Parathyroid adenoma (tissue), 2 donors: Measurements from ENCODE around the gene FGGY.

ENCODE experiments used
- H2AFZ ChIP-seq: fragments of 300-600 bp; sonication (generic); one replicate; pipeline ENCODE4 v1.7.0; 2017; ENCODE audit warnings: antibody characterized with exemption, mild to moderate bottlenecking
- H3K27ac ChIP-seq: fragments of 300-600 bp; sonication (generic); one replicate; pipeline ENCODE4 v1.7.0; 2017
- H3K27me3 ChIP-seq: fragments of 300-600 bp; sonication (generic); one replicate; pipeline ENCODE4 v1.7.0; 2017; ENCODE audit warnings: low read length; ENCODE audit not compliant: control insufficient read depth, insufficient read depth
- H3K36me3 ChIP-seq: fragments of 300-600 bp; sonication (generic); one replicate; pipeline ENCODE4 v1.7.0; 2017; ENCODE audit warnings: low read length; ENCODE audit not compliant: control insufficient read depth, insufficient read depth
- H3K4me1 ChIP-seq: fragments of 300-600 bp; sonication (generic); one replicate; pipeline ENCODE4 v1.7.0; 2017; ENCODE audit warnings: control low read depth
- H3K4me2 ChIP-seq: fragments of 300-600 bp; sonication (generic); one replicate; pipeline ENCODE4 v1.7.0; 2017; ENCODE audit warnings: low read length
- H3K4me3 ChIP-seq: fragments of 300-600 bp; sonication (generic); one replicate; pipeline ENCODE4 v1.7.0; 2017; ENCODE audit warnings: low read depth, low read length
- H3K79me2 ChIP-seq: fragments of 300-600 bp; sonication (generic); one replicate; pipeline ENCODE4 v1.7.0; 2017; ENCODE audit warnings: control low read depth
- H3K9ac ChIP-seq: fragments of 300-600 bp; sonication (generic); one replicate; pipeline ENCODE4 v1.7.0; 2017; ENCODE audit warnings: mild to moderate bottlenecking
- H3K9me3 ChIP-seq: fragments of 300-600 bp; sonication (generic); one replicate; pipeline ENCODE4 v1.7.0; 2017; ENCODE audit warnings: low read length; ENCODE audit not compliant: control insufficient read depth
- CTCF ChIP-seq: fragments of 300-600 bp; sonication (generic); IDR thresholded peaks from one replicate; pipeline ENCODE4 v1.7.0; 2017; ENCODE audit warnings: antibody characterized with exemption, mild to moderate bottlenecking
- donor health status: primary hyperparathyroidism.

Gene FGGY

GRCh38 chr1:59432531-59433439 is 135.9 kb downstream of the FGGY start:
- Histone ChIP-seq H3K9ac (no peak overlapping the region), H3K4me1 (no peaks in the 10 kb centered on the region), H3K27ac (no peak overlapping the region), H3K9me3 (no peaks in the 10 kb centered on the region), H2AFZ (no peak overlapping the region), H3K36me3 (no peaks in the 10 kb centered on the region), H3K4me3 (no peak overlapping the region), H3K27me3 (no peaks in the 10 kb centered on the region), H3K79me2 (no peaks in the 10 kb centered on the region), H3K4me2 (no peak overlapping the region)
- no peak for TF ChIP-seq CTCF

GRCh38 chr1:59433440-59433813 is 136.5 kb downstream of the FGGY start:
- no peak for TF ChIP-seq CTCF
- no peaks in the 10 kb centered on the region for H3K4me1 ChIP-seq
- H3K79me2 ChIP-seq = no peaks in the 10 kb centered on the region
- H3K4me3 ChIP-seq = no peak overlapping the region
- no peak overlapping the region for H3K27ac ChIP-seq
- H3K9ac ChIP-seq = no peak overlapping the region
- no peaks in the 10 kb centered on the region for H3K36me3 ChIP-seq
- no peak overlapping the region for H2AFZ ChIP-seq
- H3K27me3 ChIP-seq = no peaks in the 10 kb centered on the region
- no peaks in the 10 kb centered on the region for H3K9me3 ChIP-seq
- H3K4me2 ChIP-seq = no peak overlapping the region

- no peak overlapping the region for H3K4me3 ChIP-seq
- H3K36me3 ChIP-seq = no peaks in the 10 kb centered on the region
- H3K79me2 ChIP-seq = no peaks in the 10 kb centered on the region
- no peaks in the 10 kb centered on the region for H3K27me3 ChIP-seq
- no peak for TF ChIP-seq CTCF
- no peak overlapping the region for H3K27ac ChIP-seq
- no peak overlapping the region for H3K9ac ChIP-seq
- no peaks in the 10 kb centered on the region for H3K4me1 ChIP-seq
- H3K4me2 ChIP-seq = no peak overlapping the region
- H3K9me3 ChIP-seq = no peaks in the 10 kb centered on the region
- H2AFZ ChIP-seq = no peak overlapping the region
Measured at GRCh38 chr1:59434336-59434735, 137.4 kb downstream of the FGGY start.

- Histone ChIP-seq H2AFZ (no peak overlapping the region), H3K27me3 (no peaks in the 10 kb centered on the region), H3K9me3 (no peaks in the 10 kb centered on the region), H3K79me2 (no peaks in the 10 kb centered on the region), H3K36me3 (no peaks in the 10 kb centered on the region), H3K27ac (no peak overlapping the region), H3K9ac (no peak overlapping the region), H3K4me2 (no peak overlapping the region), H3K4me1 (no peaks in the 10 kb centered on the region), H3K4me3 (no peak overlapping the region)
- TF ChIP-seq CTCF = no peak
Measured at GRCh38 chr1:59436637-59437036, 139.7 kb downstream of the FGGY start.
